Hepatic stellate cell (primary cell): Measurements from ENCODE around the gene FARS2.
"Not testable (repeated sequence)": the region's sequence is repeated elsewhere in the genome, so short reads cannot be mapped to it uniquely, and the experiment has no call there.

Experiments used
- DNase-seq: peaks from one replicate; pipeline ENCODE4 v3.0.0; 2011; ENCODE audit warnings: low spot score

Gene FARS2

DNA sequence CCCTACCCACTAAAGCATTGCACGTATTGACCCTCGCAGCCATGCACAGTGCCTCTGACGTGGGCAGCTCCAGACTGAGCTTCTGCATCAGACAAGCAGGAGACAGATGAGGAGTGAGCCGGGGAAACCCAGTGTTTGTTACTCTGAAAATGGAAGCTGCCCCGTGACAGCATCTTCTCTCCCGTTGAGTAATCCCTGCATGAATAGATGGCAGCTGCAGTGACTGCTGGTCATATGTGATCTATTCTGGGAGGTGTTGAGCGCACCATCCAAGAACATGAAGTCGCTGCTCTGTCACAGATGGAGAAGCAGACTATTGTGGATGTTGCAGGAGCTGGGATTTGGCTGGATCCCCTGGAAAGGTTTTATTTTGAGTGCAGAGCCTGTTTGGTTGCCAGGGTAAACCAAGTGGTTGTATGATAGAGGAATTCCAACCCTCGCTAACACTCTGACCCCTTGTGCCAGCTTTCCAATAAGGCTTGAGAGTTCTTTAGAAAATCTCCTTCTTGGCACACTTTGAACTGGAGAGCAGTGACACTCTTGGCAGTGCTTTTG is 503.2 kb downstream of the FARS2 start:
- no peak for DNase-seq

DNA sequence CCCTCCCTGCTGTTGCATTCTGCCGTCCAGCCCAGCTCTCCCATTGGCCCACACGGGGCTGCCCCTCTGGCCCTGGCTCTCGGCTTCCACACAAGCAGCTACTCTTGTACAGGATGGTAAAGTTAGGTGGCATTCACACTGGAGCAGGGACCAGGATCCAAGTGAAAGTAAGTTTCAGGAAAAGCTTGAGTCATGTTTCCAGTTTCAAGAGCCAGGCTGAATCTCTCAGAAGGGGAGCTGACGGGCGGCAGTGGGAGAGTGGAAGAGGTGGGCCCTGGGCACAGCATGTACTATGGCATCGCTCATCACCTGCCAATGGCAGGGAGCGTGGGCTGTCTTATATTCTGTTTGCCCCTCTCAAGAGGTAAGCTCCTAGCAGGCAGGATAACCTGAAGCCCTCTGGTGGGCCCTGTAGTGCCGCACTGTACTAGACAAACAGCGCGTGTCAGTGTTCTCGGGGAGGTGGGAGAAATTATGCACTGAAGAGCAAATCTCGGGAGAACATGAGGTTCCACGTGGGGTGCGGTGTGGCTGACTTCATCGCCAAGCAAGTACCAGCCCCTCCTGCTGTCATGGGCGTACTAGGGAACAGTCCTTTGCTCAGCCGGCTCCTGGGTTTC is 503.9 kb downstream of the FARS2 start:
- no peak for DNase-seq

DNA sequence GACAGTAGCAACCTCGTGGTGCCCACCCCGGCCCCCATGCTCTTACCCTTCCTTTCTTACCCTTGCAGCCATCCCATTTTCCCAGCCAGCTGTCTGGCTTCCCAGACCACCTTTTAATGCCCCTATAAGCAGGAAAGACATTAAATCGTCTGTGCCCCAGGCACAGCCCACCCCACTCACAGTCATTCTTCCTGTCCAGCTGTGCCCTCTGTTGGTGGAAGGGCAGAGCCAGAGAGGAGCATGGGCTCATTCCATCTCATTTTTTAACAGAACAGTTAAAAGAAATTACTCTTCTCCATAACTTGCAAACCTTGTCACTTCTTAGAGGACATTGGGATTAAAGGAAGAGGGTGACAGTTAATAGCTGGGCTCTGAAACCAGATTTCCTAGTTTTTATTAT is 504.9 kb downstream of the FARS2 start:
- no peak for DNase-seq

DNA sequence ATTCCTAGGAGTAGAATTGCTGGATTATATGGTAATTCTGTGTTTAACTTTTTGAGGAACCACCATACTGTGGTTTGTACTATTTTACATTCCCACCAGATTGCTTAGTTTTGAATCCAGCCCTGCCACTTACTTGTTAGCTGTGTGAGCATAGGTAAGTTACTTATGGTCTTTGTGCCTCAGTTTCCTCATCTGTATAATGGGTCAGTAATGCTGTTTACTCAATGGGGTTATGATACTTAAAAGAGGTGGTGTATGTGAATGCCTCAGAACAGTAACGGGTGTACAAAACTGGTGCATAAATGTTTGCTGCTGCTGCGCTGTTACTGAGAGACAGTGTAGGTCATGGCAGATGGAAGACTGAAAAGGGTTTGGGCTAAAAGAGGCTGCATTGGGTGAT is 506.2 kb downstream of the FARS2 start:
- no peak for DNase-seq

DNA sequence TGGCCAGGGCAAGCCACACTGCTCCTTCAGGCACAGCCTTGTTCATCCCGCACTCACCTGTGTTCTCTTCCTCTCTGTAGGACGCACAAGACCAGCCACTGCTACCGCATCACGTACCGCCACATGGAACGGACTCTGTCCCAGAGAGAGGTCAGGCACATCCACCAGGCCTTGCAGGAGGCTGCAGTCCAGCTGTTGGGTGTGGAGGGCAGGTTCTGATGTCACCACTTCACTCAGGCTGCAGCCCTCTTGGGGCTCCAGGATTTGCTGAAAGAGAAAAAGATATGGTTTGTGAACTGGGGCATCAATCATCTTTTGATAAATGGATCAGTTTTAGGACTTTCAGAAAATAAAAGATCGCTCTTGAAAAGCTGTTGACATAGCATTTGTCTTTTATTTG is 509.9 kb downstream of the FARS2 start:
- DNase-seq: no peak

DNA sequence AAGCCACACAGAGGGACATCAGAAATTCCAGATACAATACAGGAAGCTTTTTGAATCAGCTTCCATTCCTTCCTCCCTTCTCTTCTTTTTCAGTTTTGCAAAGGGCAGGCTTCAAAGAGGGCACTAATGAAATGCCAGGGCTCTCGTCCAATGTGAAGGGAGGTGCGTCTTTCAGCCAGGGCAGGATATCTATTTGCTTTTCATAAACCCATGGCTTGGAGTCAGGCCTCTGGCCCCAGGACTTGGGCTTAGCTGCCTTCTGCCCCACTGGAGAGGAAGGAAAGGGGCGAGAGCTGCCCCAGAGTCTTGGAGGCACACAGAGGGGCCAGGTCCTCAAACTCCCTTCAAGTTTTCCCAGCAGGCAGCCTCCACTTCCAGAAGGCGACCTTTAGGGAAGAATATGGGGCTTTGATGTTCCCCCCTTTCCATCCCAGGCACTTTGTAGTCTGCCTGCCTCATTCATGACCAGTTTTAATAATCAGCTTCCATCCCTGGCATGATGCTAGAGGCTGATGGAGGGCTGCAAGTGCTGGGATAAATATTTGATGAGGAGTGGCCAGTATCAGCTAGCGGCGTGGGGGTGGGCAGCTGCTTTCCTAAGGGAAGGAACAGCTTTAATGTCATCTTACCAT is 510.6 kb downstream of the FARS2 start:
- DNase-seq: no peak

DNA sequence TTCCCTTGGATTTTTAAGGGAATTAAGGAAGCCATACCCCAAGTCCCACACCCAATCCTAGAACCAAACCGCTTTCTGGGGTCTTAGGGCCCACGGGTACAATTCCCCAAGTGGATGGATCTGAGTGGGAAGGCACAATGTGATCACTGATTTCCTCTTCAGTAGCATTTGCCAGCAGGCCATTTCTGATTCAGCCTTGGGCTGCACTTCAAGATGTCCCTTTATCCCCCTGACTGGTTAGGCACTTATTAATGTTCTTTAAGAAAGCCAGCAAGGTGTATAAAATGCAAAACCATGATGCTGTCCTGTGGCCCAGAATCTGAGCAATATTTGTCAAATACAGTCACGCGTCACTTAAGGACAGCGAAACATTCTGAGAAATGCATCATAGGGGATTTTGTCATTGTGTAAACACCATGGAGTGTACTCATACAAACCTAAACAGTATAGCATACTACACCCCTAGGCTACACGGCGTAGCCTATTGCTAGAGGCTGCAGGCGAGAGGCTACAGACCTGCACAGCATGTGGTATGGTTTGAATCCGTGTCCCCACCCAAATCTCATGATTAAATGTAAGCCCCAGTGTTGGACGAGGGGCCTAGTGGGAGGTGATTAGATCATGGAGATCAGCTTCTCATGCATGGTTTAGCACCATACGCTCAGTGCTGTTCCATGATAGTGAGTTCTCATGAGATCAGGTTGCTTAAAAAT is 511.3 kb downstream of the FARS2 start:
- DNase-seq: no peak

DNA sequence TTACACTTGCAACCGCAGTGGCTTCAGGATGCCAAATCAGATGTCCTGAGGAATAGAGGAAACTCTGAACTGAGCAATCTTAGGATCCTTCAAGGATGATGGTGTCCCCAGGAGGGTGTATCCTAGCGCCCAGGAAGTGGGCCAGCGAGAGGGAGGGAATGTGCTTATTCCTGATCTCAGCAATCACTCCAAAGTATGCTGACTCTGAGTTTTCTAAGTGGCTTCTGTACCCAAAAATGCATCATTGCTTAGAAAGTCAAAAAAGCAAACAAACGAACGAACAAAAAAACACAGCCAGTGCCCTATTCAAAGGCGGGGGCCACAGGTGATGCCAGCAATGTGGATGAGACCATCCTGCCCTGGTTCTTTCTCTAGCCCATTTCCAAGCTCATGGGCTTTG is 514.8 kb downstream of the FARS2 start:
- DNase-seq: no peak

DNA sequence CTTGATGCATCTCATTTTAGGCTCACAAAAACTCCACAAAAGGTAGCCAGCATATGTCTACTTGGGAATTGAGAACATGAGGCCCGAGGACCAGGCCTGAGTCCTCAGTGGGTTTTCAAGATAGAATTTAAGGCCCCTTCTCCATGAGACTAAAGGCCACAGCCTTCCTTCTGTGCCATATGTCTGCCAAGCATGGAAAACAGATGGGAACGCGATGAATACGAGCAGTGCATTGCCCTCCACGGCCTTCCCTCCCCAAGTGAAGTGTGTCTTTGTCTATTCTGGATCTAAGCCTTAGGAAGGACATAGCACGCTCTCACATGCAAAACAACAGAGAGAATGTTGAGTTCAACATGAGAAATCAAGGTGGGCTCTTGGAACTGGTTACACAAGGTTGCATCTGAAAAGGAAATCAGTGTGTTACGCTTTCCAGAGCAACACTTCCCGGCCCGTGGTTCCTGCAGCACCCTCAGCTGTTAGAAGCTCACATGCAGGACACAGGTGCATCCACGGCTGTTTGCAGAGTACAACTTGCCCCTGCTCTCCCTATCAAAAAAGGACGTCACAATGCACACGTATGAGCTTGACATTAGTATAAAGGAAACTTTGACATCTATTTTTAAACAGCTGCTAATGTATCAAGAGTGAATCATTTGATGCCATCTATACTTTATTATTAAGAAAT is 515.5 kb downstream of the FARS2 start:
- no peak for DNase-seq

DNA sequence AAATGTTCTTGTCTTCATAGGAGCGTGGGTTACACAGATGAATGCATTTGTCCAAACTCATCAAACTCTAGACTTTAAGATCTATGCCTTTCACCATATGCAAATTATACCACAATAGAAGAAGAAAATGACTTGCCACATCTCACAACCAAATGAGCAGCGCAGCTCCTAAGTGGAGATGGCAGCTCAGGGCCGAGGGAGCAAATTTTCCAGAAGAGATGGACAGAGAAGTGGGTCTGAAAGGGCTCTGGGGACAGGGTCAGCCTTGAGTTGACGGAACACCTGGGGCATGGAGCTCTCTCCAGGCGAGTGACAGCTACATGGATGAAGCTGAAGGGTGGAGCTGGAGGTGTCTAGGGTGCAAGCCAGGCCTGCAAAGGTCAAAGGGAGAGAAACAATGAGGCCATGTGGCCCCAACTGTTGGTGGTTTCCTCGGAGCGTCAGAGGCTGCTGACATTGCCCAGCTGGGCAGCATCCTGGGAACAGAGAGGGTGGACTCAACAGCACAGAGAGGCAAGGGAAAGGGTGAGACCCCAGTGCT is 517.1 kb downstream of the FARS2 start:
- DNase-seq: no peak

DNA sequence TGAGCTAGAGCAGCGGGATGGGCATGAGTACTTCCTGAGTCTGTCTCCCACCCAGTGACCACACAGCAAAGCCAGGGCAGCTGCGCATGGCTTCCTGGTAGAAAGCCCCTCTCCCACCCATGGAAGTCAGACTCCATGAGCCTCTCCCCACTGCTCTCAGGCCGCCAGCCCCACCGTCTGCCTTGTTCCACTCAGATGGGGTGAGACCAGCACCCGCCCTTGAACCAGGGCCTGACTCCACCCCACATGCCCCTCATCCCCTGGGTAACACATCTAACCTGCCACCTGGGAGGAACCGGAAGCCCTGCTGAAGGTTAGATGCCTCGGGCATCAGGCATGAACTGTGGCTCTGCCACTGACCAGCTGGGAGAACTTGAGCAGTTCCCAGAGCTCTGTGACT is 517.6 kb downstream of the FARS2 start:
- DNase-seq: no peak

DNA sequence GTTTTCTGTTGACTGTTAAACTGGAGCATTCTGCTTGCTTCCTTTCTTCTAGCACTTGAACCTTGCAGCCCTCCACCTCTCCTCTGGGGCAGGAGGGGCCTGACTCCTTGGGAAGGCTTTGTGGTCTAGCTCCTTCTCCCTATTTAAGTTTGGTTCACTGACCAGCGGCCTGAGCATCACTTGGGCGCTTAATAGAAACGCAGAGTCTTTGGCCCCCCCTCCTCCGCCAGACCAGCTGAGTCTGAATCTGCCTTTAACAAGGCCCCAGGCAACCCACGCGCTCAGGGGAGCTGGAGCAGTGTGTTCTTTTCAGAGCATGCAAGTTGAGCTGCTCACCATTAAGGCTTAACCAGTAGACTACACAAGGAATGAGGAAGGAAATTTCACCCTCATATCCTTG is 519.7 kb downstream of the FARS2 start:
- no peak for DNase-seq

DNA sequence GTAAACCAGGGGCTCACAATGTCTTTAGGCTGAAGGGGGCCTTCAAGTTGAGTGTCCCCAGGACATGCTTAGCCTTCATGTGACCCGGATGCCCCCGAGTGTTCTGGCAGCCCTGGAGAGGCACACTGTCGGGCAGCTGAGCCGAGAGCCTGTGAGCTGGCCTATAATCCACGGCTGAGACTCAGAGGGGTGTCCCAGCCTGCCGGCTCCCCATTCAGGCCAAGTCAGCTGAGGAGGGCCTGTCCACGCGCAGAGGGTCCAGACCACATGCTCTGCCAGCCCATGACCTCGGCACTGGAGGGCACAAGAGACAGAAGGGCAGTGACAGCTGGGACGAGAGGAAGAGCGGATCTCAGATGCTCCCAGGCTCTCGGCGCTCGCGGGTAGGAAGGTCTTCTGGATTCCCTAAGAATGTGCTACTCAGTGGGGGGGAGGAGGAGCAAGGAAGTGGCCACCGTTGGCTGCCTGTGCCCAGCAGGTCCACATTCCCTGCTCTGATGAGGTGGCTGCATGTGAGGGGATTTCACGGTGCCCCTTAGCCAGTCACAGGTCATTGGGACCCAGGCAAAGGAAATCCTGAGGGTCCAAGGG is 520.7 kb downstream of the FARS2 start:
- no peak for DNase-seq

DNA sequence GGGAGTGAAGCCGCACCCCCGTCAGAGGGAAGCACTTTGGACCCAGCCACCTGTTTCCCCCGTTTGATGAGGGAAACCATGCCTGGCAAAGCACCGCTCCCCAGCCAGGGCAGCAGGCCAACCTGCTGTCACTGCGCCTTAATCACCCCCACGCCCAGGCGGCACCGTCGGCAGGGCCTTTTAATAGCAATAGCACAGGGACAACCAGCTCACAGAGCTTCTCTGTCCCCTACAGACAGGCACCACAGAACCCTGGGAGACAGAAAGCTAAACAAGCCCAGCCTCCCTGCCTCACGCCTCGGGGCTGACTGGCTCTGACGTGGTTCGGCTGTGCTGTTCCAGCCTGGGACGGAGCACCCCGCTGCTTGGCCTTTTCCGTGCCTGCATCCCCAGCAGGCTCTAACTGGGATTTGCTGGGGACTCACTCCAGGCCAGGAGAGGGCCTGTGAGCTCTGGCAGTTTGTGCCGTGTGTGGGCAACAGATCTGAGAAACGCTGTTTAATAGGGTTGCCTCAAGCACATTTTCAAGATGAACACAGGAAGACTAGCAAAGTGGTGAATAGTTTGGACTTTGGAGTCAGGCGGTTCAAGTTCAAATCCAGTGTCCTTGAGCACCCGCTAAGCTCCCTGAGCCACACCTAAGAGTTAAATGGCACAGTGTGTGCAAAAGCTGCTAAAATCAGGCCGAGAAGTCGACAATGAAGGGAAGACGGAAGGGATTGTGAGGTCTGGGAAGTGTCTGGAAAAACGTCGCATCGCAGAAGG is 521.7 kb downstream of the FARS2 start:
- DNase-seq: no peak

DNA sequence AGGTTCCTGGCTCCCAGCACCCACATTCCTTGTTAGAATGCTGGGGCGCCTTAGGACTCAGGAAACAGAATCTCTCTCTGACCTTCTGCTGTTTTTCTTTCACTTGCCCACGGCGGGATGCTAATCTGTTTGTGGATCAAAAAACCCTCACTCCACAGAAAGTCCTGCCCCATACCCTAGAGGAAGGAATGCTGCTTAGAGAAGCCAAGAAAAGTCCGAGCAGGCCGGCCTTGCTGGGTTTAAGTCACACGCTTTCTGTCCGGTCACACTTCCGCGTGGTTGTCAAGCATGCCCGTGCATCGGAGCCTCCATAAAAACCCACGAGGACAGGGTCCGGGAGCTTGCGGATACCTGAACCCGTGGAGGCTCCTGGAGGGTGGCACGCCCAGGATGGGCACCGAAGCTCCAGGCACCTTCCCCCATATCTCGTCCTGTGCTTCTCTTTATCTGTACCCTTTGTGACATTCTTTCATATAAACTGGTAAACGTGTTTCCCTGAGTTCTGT is 522.3 kb downstream of the FARS2 start:
- DNase-seq: no peak

DNA sequence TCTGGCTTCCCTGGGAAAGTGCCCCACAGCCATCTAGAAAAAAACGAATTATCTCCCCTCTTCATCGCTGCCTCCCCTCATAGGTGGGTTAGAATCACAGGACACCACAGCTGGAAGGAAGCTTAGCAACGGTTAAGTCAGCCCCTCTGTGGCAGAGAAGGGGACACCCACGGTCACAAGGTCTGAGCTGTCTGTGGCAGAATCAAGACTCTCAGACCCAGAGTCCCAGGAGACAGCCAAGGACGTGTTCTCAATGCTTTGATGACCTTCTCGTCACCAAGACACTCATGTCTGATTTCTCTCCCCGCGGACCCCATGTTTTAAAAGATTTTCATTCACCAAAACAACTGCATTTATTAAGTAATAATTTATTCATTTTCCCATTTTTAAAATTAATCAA is 523.9 kb downstream of the FARS2 start:
- DNase-seq: no peak

DNA sequence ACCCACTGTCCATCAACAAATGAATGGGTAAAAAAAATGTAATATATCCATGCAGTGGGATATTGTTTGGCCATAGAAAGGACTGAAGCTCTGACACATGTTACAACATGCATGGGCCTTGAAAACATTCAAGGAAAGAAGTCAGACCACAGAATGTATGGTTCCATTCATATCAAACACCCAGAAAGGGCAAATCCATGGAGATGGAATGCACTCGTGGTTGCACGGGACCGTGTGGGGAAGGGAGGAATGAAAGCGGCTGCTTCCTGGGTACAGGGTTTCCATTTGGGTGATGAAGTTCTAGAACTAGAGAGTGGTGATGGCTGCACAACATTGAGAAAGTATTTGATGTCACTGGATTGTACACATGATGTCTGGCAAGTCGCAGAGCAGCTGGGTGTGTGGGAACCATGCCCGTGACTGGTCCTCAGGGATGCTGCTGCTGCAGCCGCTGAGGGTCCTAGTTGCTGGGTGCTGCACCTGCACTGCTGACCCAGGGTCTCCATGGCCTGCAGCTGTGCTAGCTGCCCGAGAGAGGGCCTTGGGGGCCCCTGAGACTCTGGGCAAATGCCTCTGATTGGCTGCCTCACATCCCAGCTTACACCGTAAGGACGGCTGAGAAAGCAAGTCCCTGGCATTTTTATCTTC is 525.1 kb downstream of the FARS2 start:
- DNase-seq: no peak

DNA sequence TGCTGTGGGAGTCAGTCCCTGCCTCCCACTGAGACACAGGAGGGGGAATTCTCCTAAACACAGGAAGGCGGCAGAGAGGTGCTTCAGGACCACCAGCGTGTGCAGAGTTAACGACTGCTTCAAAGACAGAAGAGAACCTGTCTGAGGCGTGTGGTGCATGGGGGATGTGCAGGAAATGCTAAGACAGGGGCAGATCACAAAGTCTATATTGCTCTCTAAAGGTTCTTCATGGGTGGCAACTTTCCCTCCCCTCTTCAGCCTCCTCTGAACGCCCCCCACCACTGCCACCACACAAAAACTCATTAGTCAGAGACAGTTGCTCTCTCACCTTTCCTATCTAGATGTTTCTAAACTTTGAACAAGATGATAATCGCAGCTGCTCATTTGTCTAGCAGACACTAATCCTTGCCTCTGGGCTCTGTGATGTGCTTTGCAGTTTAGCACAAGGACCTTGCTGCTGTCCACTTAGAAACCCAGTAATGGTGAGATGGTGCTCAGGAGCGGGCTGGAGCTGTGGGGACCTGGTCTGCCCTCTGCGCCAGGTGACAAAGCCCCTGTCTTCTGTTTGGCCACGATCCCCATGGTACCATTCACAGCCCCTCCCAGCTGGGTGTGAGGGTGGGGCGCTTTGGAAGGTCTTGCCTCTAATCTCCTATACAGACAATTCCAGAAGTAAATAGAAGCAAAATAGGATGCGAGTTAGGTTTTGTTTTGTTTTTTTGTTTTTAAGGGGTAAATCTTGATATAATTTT is 525.8 kb downstream of the FARS2 start:
- DNase-seq: no peak

DNA sequence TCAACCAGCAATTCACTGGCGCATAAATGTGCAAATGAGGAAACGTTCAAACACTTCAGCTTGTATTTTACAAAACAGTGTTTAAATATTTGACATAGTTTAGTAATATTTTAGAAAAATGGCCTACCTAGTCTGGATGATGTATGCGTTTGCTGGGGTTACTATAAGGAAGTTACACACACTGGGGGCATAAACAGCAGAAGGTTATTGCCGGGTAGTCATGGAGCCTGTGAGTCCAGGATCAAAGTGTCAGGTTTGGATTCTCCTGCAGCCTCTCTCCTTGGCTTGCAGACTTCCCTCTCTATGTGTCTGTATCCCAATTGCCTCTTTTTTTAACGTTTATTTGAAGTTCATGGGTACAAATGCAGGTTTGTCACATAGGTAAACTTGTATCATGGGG is 528.1 kb downstream of the FARS2 start:
- not testable (repeated sequence) for DNase-seq

DNA sequence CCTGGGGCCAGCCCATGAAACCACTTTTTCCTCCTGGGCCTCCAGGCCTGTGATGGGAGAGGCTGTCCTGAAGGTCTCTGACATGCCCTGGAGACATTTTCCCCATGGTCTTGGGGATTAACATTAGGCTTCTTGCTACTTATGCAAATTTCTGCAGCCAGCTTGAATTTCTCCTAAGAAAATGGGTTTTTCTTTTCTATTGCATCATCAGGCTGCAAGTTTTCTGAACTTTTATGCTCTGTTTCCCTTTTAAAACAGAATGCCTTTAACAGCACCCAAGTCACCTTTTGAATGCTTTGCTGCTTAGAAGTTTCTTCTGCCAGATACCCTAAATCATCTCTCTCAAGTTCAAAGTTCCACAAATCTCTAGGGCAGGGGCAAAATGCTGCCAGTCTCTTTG is 535.2 kb downstream of the FARS2 start:
- not testable (repeated sequence) for DNase-seq
